Left colon (tissue), 2 donors: ENCODE measurements around the gene SEMA5A. TPM values are rescaled to one million over a fixed set of nuclear protein-coding genes. Genes with fewer than 3 reads are reported as not detected.

ENCODE experiments used
- ATAC-seq: fragments of 200-7000 bp; cut with Tn5 transposase; one replicate; pipeline ENCODE4 v1.9.1; 2020; ENCODE audit warnings: mild to moderate bottlenecking, moderate library complexity
- DNase-seq, 2 donors: peaks; one replicate each; pipeline ENCODE4 v3.0.0-alpha.2; 2020
- intact Hi-C, 2 donors: fragments of 100-400 bp; cut with DNase I in 1 of 2; cut with micrococcal nuclease in 1 of 2; formaldehyde crosslinking; loops; one replicate each; pipeline versions ENCODE4 v1.11.2 to v1.14.0; 2022; cut with DNase I, micrococcal nuclease
- total RNA-seq, 2 donors: library from RNA; stranded (reverse); fragmentation: NEBNext Ultra II Directional; extraction: Animal tissue kit (Norgen Biotek cat#: 25700); gene quantifications; one replicate each; pipeline ENCODE4 v1.2.1, GENCODE V29; 2021
- donor health status: DM: no; HTN: no; CAD: no.
- donor health status: DM: yes; HTN: yes; CAD: no.

The SEMA5A gene
- total RNA-seq, 2 donors from 2014 or later: 33.8 to 37.4 TPM

DNA sequence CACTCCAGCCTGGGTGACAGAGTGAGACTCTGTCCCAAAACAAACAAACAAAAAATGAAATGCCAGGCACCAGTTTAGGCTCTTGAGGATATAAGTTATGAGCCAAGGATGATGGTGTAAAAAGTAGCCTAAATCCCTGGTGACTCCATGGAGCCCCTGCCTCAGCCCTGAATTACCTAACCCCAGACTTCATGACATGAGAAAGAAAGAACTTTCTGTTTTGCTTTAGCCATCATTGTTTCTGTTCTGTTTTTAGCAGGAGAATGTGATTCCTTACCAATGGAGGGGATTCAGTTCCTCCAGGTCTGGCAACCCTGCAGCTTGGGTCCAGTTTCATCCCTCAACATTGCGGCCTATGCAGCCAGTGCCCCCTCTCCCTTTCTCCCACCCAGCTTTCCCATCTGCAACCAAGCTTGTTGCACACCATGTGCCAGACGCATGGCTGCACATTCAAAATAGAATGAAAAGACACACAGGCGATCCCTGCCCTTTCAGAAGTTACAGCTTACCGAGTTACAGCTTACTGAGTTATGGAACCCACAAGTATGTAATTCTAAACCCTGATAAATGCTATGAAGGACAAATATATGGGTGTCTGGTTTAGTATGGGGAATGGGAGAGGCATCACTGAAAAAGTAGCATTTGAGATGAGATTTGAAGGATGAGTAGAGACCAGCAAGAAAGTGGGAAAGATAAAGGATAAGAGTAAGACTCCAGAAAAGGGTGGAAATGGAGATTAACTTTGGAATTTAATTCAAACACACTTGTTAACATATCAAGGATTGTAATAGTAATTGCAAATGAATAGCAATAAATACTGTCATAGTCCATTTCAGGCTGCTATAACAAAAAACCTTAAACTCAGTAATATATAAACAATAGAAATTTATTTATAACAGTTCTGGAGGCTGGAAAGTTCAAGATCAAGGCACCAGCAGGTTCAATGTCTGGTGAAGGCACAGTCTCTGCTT lies 6.0 kb upstream of the SEMA5A start:
- no peak for ATAC-seq
- DNase-seq: no peak
- intact Hi-C loops: no loop called here

- intact Hi-C loops: loop anchor here in 1 of 2 donors (10.0 kb wide), 1 partner anchor 185 kb away; no protein-coding TSS in a partner anchor
- ATAC-seq: no peak
- no peak for DNase-seq
Measured at GRCh38 chr5:9549941-9550340, 4.1 kb upstream of the SEMA5A start.

DNA sequence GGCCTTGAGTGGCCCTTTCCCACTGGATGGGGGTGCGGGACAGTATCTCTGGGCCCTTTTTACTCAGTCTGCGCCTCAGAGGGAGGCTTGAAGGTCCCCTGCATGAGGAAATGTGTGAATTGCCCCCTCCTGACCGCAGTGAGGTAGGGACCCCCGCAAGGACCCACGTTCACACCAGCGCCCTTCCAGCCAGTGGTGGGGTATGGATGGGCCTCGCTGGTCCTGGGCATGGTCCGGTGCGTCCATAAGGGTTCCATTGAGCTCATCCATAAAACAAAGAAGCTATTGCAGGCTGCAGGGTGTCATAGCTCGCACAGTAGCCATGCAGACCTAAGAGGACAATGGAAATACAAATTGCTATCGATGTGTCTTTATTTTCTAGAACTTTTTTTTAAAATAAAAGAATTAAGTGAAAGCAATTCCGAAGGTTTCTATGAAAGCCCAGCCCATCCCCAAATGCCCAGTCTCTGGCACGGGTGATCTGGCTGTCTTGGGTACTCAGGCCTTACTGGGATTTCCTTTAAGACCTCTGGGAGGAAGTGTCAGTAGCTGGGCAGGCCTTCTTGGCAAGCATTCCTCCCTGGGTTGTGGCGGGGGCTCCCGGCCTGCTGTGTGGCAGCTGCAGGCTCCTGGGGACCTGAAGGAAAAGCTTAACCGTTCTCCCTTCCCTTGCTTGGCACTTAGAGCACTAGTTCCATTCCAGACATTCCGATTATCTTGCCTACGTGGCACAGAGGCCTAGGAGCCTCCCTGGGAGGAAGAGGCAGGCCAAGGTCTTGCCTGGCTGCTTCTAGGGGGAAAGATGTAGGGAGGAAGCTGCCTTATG lies 1.5 kb upstream of the SEMA5A start:
- ATAC-seq (peak; percentile 35), DNase-seq (peak; percentile 60 to 67)
- intact Hi-C loops: loop anchor here in 1 of 2 donors (10.0 kb wide), 1 partner anchor 183 kb away; no protein-coding TSS in a partner anchor

- intact Hi-C loops: loop anchor here in 1 of 2 donors (10.0 kb wide), 1 partner anchor 181 kb away; no protein-coding TSS in a partner anchor
- peak; percentile 25 for ATAC-seq
Measured at GRCh38 chr5:9545136-9545991, 511 bp downstream of the SEMA5A start.

GRCh38 chr5:9544502-9545135 lies 1.3 kb downstream of the SEMA5A start:
- ATAC-seq: peak; percentile 60
- peak; percentile 79 to 89 for DNase-seq
- intact Hi-C loops: loop anchor here in 1 of 2 donors (10.0 kb wide), 1 partner anchor 180 kb away; no protein-coding TSS in a partner anchor

More at GRCh38 chr5:9545136-9545991, 511 bp downstream of the SEMA5A start:
- DNase-seq: peak; percentile 37 to 50

DNA sequence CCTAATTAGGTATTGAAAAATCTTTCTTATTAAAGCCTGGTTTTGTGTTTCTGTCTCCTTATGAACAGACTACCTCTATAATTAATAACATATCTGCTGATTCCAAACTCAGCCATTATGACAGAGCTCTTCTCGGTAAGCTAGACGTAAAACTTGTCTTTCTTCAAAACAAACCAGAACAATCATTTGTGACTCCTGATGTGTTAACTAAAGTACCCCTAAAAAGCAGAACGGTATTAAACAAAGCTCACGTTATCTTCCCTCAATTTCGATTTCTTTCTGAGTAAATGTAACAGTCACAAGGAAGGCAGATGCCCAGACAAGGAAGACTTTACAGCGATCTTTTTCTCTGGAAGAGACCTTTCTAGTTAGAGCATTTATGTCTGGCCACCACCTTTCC lies 1.8 kb downstream of the SEMA5A start:
- intact Hi-C loops: loop anchor here in 1 of 2 donors (10.0 kb wide), 1 partner anchor 179 kb away; no protein-coding TSS in a partner anchor
- DNase-seq: no peak
- peak; percentile 3 for ATAC-seq

- intact Hi-C loops: loop anchor here in 1 of 2 donors (10.0 kb wide), 1 partner anchor 179 kb away; no protein-coding TSS in a partner anchor
- no peak for DNase-seq
- no peak for ATAC-seq
Measured at GRCh38 chr5:9543311-9543920, 2.5 kb downstream of the SEMA5A start.

DNA sequence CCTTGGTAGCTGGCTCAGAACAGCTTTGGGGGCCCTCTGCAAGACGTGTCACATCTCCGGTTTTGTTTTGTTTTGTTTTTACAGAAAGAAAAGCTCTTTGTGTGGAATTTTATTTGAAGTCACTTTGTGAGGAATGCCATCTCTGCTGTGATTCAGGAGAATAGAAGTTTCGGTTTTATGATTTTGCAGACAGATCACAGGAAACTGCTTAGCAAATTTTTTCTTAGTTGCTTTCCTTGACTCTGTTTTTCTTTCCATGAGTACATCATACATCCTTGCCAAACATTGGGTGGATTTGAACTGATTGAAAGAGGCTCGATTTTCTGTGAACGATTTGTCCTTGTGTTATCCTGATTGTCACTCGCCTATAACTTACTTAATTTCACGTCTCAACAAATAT lies 5.1 kb downstream of the SEMA5A start:
- no peak for DNase-seq
- no peak for ATAC-seq
- intact Hi-C loops: loop anchor here in 1 of 2 donors (10.0 kb wide), 1 partner anchor 176 kb away; no protein-coding TSS in a partner anchor

DNA sequence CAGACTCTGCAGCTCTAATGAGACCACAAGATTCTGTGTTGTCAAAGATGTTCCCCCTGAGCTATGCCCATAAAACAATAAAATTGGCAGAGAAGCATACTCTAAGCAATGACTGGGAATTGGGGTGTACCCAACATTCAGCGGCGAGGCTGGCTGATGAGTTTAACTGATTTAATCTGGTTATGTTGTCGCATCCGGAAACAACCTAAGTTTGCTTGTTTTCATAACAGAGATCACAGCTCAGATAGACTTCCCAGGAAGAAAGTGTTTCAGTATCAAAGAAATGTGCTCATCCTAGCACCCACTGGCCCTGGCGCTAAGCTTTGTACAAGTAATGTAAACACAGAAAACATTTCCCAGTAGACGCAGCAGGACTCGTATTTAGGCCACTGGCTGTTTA lies 7.4 kb downstream of the SEMA5A start:
- ATAC-seq (no peak), DNase-seq (no peak)
- intact Hi-C loops: no loop called here

- ATAC-seq: no peak
- intact Hi-C loops: no loop called here
- no peak for DNase-seq
Measured at GRCh38 chr5:9537223-9538141, 8.4 kb downstream of the SEMA5A start.

DNA sequence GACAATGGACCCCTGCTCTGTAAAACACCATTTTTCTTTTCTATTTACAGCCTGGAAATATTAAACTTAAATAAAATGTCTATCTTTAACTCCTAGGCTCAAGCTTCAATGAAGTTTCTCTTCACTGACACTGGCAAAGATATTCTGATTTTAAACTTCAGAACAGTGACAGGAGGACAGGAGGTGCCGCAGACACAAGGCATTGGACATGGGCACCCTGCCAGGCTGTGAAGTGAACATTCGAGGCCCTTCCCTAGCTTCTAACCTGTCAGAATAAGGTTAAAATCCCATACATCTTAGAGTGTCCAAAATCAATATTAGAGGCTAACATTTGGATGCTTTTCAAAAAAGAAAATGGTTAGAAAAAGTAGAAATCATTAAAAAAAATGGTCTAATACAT lies 9.2 kb downstream of the SEMA5A start:
- ATAC-seq (no peak), DNase-seq (no peak)
- intact Hi-C loops: no loop called here

DNA sequence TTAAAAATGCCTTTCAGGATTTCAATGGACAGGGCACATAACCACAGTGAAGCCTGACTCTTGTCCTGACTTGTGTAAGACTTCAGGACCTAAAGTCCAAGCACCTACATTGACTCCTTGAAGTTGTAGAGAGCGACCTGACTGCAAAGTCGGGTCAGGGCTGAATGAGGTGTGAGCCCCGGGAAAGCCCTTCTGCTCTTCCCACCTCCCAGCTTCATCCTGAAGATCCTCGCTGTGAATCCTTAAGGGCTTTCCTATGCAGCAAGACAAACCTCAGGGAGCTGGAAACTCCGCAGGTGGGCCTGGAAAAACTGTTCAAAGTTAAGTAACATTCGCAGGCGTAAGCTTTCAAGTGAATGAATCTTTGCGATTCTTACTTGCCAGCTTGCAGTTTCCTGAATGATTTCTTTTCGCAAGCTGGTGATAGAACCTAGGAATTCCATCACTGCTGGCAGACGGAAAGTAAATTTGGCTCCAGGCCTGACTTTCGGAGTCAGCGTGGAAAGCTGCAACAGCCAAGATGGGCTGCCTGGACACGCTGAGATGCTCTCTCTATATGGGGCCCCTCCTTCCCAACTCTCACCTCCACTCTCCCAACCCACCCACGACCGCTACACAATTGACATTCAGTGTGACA lies 10.9 kb downstream of the SEMA5A start:
- ATAC-seq (no peak), DNase-seq (no peak)
- intact Hi-C loops: no loop called here

GRCh38 chr5:9533562-9534364 lies 12.1 kb downstream of the SEMA5A start:
- ATAC-seq: no peak
- DNase-seq: no peak
- intact Hi-C loops: no loop called here

DNA sequence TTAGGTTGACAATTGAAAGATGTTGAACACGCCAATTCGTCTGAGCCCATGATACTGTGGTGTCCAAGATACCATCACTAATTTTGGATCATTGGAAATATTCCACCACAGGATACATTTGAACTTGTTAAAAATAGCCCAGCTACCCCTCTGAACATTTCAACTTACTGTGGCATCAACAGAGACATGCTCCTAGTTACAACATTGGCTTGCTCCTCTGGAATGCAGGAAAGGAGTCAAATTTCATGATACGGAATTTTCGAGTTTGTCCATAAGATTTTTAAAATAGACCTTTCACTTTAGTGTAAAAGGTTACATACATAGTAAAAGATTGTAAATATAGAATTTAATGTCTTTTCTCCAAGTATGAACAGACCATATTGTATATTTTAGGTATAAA lies 12.8 kb downstream of the SEMA5A start:
- ATAC-seq (no peak), DNase-seq (no peak)
- intact Hi-C loops: no loop called here

DNA sequence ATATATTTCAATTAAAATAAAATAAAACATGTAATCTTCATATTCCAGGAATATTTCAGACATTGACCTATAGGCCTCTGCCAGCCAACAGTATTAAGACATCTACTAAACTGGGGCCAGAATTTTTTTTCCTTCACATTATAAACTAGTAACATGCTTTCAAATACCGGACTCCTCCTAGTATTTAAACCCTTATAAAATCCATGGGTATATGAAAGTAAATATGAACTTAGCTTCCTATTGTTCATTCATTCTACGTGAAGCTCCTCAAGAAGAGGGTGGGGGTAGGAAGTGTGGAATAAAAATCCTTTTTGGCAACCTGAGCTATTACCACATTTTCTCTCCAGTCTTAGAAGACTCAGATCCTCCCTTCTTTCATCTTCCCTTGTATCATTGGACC lies 16.4 kb downstream of the SEMA5A start:
- ATAC-seq (peak; percentile 75), DNase-seq (no peak)

More for the DNA sequence above, 16.4 kb downstream of the SEMA5A start:
- intact Hi-C loops: no loop called here
